Liver (tissue), 3 donors: ENCODE measurements around the gene ENGASE.

ENCODE experiments used
- CTCF ChIP-seq: fragments of 150-350 bp; IDR thresholded peaks from 2 replicates; pipeline ENCODE4 v1.5.1; 2017; ENCODE audit warnings: improper control_type of control experiment, low read depth, low read length; ENCODE audit not compliant: missing input control
- FOXA2 ChIP-seq: IDR thresholded peaks from 2 replicates; pipeline ENCODE4 v1.6.1; 2016; ENCODE audit warnings: antibody characterized with exemption
- GABPA ChIP-seq, 2 donors: IDR thresholded peaks in 1 of 2; conservative IDR thresholded peaks in 1 of 2; 2 replicates each; pipeline ENCODE4 v1.6.1; 2016; ENCODE audit warnings: antibody characterized with exemption in 2 of 2, mild to moderate bottlenecking in 1 of 2, moderate library complexity in 1 of 2
- HNF4A ChIP-seq, 2 donors: conservative IDR thresholded peaks; 2 replicates each; pipeline ENCODE4 v1.6.1; 2016; ENCODE audit warnings: antibody characterized with exemption in 2 of 2, mild to moderate bottlenecking in 2 of 2
- HNF4G ChIP-seq: IDR thresholded peaks from 2 replicates; pipeline ENCODE4 v1.6.1; 2016; ENCODE audit warnings: antibody characterized with exemption
- JUND ChIP-seq, 2 donors: IDR thresholded peaks; 2 replicates each; pipeline ENCODE4 v1.6.1; 2016; ENCODE audit warnings: antibody characterized with exemption in 2 of 2
- RAD21 ChIP-seq, 2 donors: IDR thresholded peaks; 2 replicates each; pipeline ENCODE4 v1.6.1; 2016; ENCODE audit warnings: antibody characterized with exemption in 2 of 2, mild to moderate bottlenecking in 2 of 2
- REST ChIP-seq: IDR thresholded peaks from 2 replicates; pipeline ENCODE4 v1.6.1; 2016; ENCODE audit warnings: antibody characterized with exemption, mild to moderate bottlenecking
- SP1 ChIP-seq: IDR thresholded peaks from 2 replicates; pipeline ENCODE4 v1.6.1; 2018; ENCODE audit warnings: antibody characterized with exemption, mild to moderate bottlenecking
- TAF1 ChIP-seq: conservative IDR thresholded peaks from 2 replicates; pipeline ENCODE4 v1.6.1; 2016; ENCODE audit warnings: antibody characterized with exemption, mild to moderate bottlenecking
- YY1 ChIP-seq: IDR thresholded peaks from 2 replicates; pipeline ENCODE4 v1.6.1; 2016; ENCODE audit warnings: antibody characterized with exemption, mild to moderate bottlenecking
- ZBTB33 ChIP-seq: IDR thresholded peaks from 2 replicates; pipeline ENCODE4 v1.6.1; 2016; ENCODE audit warnings: antibody characterized with exemption
- TF ChIP-seq, protein P1 (sequence below): IDR thresholded peaks from 2 replicates; pipeline ENCODE4 v1.6.1; 2016; ENCODE audit warnings: antibody characterized with exemption
- TF ChIP-seq, protein P2 (sequence below): IDR thresholded peaks from 2 replicates; pipeline ENCODE4 v1.6.1; 2016; ENCODE audit warnings: antibody characterized with exemption
- donor health status: healthy.
- donor health status: healthy.

DNA sequence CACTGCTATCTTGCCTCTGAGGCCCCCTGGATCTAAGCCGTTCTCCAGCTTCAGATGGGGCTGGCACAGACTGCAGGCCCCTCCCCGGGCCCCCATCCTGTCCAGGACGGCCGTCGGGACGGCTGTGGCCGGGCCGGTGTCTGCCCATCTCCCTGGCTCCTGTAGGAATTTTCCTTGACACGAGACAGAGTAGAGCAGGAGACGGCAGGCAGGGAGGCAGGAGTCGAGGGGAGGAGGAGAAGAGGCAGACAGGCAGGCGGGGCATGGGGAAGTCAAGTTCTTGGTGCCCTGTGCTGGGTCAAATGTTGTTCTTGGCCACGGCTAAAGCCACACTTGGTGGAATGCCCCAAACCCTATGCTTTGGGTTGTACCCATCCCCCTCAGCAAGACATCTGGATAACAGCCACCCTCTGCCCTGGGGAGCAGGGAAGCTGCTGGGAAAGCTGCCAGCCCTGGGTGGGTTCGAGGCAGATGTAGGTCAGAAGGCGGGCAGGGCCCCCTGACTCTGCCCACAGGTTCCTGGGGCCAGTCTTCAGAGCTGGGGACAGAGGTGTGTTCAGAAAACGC lies 46.6 kb upstream of the ENGASE start:
- no peak for TF ChIP-seq RAD21 (IDR thresholded peaks at IDR 0.05)
- TF ChIP-seq TAF1: no peak
- no peak for TF ChIP-seq CTCF
- no peak for TF ChIP-seq REST
- no peak for TF ChIP-seq HNF4A (conservative IDR thresholded peaks at IDR 0.05)
- no peak for TF ChIP-seq HNF4G
- no peak for TF ChIP-seq ZBTB33
- TF ChIP-seq FOXA2: no peak
- no peak for TF ChIP-seq SP1
- TF ChIP-seq, protein P1, sequence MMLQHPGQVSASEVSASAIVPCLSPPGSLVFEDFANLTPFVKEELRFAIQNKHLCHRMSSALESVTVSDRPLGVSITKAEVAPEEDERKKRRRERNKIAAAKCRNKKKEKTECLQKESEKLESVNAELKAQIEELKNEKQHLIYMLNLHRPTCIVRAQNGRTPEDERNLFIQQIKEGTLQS: no peak
- TF ChIP-seq, protein P2, sequence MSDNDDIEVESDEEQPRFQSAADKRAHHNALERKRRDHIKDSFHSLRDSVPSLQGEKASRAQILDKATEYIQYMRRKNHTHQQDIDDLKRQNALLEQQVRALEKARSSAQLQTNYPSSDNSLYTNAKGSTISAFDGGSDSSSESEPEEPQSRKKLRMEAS: no peak
- TF ChIP-seq JUND (IDR thresholded peaks at IDR 0.05): no peak
- no peak for TF ChIP-seq YY1
- no peak for TF ChIP-seq GABPA (IDR thresholded peaks at IDR 0.05 in 1 of 2, conservative IDR thresholded peaks at IDR 0.05 in 1 of 2)
